ENCODE results near the gene ZNF780A.

GRCh38 chr19:40070058-40070457, 20.7 kb downstream of the ZNF780A start:
- TF ChIP-seq GABPA (IDR thresholded peaks at IDR 0.05; ENCODE audit: low read depth), result no peak
- TF ChIP-seq, protein P1, sequence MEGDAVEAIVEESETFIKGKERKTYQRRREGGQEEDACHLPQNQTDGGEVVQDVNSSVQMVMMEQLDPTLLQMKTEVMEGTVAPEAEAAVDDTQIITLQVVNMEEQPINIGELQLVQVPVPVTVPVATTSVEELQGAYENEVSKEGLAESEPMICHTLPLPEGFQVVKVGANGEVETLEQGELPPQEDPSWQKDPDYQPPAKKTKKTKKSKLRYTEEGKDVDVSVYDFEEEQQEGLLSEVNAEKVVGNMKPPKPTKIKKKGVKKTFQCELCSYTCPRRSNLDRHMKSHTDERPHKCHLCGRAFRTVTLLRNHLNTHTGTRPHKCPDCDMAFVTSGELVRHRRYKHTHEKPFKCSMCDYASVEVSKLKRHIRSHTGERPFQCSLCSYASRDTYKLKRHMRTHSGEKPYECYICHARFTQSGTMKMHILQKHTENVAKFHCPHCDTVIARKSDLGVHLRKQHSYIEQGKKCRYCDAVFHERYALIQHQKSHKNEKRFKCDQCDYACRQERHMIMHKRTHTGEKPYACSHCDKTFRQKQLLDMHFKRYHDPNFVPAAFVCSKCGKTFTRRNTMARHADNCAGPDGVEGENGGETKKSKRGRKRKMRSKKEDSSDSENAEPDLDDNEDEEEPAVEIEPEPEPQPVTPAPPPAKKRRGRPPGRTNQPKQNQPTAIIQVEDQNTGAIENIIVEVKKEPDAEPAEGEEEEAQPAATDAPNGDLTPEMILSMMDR (IDR thresholded peaks at IDR 0.05; ENCODE audit: insufficient read depth, low read length), result no peak
- TF ChIP-seq POLR2AphosphoS5 (IDR thresholded peaks at IDR 0.05; ENCODE audit: low read depth), result no peak
- TF ChIP-seq REST (IDR thresholded peaks at IDR 0.05; ENCODE audit: insufficient replicate concordance, low read depth), result no peak
- TF ChIP-seq SPI1 (IDR thresholded peaks at IDR 0.05; ENCODE audit: borderline replicate concordance, low read depth), result no peak
